EL (cell line): ENCODE data around the gene CPNE9.
A peak's percentile ranks its signal among the peaks of the same experiment; 100 is the strongest.

Source experiments
- DNase-seq: peaks from one replicate; pipeline ENCODE4 v3.0.0-alpha.2; 2016

Gene CPNE9

DNA sequence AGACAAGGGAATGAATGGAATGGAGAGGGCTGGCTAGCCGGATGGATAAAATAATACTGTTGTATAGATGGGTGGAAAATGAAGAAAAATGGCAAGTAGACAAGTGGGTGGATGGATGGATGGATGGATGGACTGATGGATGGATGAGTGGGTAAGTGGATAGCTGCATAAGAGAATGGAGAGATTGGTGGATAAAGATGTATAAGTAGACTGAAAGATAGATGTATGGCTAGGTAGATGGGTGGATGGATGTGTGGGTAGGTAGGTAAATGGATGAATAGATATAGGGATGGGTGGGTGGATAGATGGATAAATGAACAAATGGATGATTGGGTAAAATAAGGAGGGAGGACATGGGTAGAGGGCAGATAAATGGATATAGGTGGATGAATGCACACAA, 13.9 kb downstream of the CPNE9 start:
- DNase-seq: no peak

- no peak for DNase-seq
Observed at GRCh38 chr3:9718118-9718517, 14.5 kb downstream of the CPNE9 start.

DNA sequence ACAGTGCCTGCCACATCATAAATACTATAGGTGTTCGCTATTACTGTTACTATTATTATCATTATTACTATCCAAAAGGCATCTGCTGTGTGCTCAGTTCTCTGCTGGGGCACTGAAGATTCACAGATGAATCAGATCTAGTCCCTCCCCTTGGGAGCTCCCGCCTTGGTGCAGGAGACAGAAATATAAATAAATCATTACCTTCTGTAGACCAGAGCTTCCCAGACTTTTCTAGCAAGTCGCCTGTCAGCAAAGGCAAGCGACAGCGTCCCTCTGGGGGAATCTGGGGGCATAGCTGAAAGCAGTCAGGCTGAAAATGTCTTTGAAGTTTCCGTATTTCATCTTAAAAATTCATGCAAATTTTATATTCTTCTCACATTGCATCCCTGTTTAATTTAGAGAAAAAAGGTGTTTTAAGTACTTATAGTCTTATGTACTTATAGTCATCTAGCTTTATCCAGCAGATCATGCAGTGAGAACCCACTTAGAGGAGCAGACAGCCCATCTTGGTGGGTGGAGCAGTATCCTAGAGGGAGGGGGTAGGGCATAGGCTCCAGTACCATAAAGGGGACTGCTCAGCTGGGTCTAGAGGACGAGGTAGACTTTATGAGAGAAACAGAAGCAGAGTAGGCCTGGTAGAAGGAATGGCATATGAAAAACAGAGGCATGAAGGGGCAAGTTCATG, 17.5 kb downstream of the CPNE9 start:
- DNase-seq: no peak

DNA sequence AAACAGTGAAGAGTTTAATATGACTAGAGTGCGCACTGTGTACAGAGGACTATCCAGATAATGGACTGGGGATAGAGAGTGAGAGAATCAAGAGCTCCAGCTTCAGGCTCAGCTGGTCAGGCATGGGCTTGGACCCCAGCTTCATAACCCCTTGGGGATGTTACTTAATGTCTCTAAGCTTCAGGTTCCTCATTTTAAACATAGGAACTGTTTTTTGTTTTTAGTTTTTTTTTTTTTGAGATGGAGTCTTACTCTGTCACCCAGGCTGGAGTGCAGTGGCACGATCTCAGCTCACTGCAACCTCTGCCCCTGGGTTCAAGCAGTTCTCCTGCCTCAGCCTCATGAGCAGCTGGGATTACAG, 18.0 kb downstream of the CPNE9 start:
- DNase-seq: no peak

DNA sequence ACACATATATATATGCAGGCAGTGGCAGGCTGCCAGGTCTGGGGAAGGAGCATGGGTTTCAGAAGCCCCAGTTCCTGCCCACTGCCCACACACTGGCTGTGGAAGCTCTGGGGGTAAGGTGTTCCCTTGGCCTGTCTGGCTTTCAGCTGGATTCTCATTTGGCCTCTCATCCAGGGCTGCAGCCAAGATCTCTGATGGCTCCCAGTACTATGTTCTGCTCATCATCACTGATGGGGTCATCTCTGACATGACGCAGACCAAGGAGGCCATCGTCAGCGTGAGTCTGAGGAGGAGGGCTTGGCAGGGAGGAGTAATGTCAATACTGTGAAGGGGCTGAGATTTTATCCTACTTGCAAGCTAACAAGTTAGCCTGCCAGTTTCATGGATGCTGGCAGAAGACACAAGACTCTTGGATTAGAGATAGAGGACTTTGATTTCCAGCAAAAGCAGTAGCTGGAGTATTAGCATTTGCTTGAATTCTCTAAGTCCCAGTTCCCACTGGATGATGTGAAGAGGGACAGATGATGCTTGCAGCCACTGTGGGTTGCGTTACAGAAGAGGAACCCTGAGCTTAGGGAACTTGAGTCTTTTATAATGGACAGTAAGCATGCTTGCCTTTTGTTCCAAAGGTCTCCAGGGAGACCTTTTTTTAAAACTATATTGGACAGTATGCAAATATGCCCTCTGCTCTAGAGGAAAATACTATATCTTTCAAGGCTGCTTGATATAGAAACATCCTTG, 22.3 kb downstream of the CPNE9 start:
- DNase-seq: no peak

GRCh38 chr3:9727041-9727595, 23.5 kb downstream of the CPNE9 start:
- peak; percentile 25 for DNase-seq

DNA sequence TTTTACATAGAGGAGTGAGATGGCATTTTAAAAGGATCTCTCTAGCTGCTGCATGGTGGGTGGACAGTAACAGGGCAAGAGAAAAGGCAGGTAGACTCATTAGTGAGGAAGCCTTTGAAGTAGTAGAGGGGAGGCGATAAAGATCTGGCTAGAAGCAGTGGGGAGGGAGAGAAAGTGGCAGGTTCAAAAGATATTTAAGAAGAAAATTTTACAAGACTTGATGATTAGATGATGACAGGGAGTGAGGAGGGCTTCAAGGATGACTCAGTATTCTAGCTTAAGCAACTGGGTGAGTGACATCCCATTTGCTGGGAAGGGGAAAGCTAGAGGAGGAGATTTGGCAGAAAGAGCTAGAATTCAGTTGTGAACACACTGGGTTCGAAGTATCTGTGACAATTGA, 24.1 kb downstream of the CPNE9 start:
- no peak for DNase-seq

DNA sequence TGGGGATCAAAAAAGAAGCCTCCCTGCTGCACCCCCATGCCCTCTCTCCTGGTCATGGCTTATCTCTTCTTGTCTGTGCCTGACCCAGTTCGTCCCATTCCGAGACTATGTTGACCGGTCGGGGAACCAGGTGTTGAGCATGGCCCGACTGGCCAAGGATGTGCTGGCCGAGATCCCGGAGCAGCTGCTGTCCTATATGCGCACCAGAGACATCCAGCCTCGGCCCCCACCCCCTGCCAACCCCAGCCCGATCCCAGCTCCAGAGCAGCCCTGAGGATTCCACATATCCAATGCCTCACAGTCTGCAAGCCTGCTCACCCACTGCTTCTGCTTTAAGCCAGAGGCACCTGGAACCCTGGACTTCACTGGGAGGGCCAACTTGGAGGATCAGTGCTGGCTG, 25.8 kb downstream of the CPNE9 start:
- no peak for DNase-seq

DNA sequence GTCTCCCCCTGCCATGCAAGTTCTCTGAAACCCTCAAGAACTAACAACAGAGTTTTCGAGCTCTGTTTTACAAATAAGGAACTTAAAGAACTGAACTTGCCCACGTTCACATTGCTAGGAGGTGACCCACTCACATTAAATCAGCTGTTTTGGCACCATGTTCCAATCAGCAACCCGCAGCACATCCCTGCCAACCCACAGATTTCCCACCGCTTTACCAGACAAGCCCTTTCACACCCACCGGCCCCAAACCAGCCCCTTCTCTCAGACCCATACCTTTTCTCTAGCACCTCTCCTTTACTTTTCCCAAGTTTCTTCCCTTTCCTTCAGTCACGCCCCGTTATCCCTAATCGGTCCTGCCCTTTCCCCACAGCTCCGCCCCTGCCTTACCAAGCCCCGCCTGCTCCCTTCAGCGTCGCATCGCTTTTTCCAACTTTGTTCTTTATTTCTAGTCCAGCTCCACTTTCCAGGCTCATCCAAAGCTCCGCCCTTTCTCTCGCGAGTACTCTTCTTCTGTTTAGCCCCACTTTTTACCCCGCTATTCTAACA, 27.1 kb downstream of the CPNE9 start:
- DNase-seq: no peak

- DNase-seq: peak; percentile 99
Observed at GRCh38 chr3:9731206-9732079, 27.8 kb downstream of the CPNE9 start, which contains the start of gene BRPF1. Gene BRPF1, plus strand, starts transcription at chr3:9731735. Its CDS starts 2,406 bp downstream, at chr3:9734141.

DNA sequence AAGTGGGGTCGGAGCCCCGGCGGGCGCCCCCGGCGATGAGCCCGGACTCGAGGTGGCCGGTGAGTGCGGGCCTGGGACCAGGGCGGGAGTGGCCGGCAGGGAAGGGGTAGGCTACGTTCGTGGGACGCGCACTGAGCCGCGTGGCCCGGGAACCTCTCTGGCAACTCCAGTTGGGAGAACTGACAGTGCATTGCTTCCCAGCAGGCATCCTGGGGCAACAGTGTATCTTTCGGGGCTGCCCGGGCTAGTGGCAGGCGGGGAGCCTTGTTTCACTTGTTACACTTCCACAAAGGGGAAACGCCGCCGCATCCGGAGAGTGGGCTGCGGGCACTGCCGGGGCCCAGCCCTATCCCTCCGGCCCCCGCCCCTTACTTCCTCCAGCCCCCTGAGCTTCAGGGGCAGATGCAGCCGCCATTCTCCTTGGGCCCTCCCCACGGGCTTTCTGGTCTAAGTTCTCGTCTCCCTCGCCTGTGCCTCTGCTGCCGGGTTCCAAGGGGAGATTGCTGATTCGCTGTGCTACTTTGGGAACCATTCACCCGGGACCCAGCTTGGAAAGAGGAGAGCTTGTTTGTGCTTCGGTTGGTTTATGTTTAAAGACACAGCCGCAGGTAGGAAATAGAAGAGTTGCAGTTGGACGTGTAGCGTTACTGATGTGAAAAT, 28.6 kb downstream of the CPNE9 start:
- peak; percentile 22 for DNase-seq

DNA sequence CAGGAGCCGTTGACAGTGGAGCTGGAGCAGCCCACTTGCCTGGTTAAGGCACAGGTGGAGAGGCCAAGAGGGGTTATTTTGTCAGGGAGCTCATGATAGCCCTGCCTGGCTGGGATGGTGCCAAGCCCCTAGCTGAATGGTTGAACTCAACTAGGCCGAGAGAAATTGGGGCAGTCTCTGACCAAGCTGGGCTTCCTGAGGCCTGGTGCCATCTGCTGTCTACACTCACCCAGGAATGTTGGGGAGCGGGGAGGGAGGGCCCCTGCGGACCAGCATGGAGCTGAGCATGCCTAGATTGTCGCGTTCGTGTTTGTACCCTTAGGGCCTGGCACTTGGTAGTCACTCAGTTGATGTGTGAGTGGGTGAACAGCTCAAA, 29.1 kb downstream of the CPNE9 start:
- DNase-seq: peak; percentile 63

DNA sequence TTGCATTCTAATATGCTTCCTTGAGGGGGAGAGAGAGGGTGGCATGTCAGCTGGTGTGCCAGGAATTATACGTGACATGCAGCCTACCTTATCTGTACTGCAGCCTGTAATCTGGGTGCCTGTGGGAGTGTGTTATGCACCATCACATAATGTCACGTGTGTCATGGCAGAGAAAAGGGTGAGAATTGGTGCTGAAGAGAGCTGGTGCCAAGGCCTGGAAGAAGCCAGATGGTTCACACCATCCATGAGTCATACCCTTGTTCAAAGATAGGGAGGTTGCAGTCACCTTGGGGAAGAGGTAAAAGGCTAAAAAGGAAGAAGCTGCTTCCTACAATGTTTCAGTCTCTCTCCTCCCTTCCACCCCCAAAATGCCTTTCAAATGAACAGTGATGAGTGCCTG, 33.2 kb downstream of the CPNE9 start:
- no peak for DNase-seq

- no peak for DNase-seq
Observed at GRCh38 chr3:9739181-9739580, 35.5 kb downstream of the CPNE9 start.

DNA sequence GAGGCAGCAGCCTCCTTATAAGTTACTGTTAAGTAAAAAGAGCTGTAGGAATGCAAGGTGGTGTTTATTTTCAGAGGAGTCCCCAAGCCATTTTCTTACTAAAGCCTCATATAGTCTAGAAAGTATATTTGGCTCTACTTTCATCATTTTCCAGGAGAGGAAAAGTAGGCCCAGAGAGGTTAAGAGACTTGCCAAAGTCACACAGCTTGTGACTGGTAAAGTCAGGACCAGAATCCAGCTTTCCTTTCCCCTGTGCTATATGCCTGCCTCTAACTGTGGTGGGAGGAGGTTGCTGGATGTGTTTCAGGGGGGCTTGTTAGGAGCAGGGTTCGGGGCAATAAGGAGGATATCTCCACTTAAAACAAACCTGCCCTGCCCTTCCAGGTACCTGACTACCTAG, 38.9 kb downstream of the CPNE9 start:
- DNase-seq: no peak

- DNase-seq: no peak
Observed at GRCh38 chr3:9743548-9743947, 39.9 kb downstream of the CPNE9 start.

- DNase-seq: no peak
Observed at GRCh38 chr3:9744162-9744561, 40.5 kb downstream of the CPNE9 start.

GRCh38 chr3:9745521-9745920, 41.9 kb downstream of the CPNE9 start:
- no peak for DNase-seq

DNA sequence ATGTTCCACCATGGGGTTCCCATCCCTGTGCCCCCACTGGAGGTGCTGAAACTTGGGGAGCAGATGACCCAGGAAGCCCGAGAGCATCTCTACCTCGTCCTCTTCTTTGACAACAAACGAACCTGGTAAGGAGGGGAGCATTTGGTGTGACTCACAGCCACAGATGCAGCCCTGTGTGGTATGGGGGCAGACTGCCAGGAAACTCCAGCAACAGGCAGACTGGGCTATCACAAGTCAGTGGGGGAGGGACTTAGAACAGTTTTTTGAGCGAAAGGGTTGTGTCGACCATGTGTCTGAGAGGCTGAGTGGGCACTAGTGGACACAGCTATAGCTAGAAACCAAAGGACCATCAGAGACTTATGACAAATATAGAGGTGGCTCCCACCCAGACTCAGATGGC, 42.7 kb downstream of the CPNE9 start:
- DNase-seq: peak; percentile 84

DNA sequence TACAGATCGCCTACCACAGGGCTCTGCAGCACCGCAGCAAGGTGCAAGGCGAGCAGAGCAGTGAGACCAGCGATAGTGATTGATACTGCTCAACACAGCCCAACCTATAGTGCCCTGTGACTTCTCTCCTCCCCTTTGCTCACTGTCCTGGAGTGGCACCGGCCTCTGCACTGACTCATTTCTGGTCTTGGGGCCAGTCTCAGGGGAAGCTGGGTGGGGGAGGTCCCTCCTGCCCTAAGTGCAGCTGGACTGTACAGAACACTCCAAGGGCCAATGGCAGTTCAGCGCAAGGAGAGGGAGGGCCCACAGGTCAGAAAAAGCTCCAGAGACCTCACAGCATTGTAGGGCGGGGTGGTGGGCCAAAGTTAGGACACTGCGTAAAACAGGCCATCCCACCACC, 43.6 kb downstream of the CPNE9 start:
- DNase-seq: peak; percentile 54

GRCh38 chr3:9748031-9748430, 44.4 kb downstream of the CPNE9 start:
- no peak for DNase-seq

DNA sequence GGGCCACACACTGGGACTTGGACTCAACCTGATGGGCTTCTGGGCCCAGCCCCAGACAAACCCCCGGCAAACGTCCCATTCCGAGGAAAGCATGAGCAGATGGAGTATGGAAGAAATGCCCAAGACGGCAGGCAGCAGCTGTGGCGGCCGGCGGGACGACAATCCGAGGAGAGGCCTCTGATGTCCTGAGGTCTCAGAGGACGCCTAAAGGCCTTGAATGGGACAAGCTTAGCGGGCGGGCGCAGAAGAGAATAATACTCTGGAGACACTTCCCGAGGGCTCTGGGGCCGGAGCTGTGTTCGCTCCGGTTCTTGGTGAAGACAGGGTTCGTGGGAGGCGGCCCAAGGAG, 45.6 kb downstream of the CPNE9 start:
- DNase-seq: no peak
